D341Med (cell line): ENCODE results near the gene NWD2.

ENCODE experiments used
- DNase-seq: peaks from one replicate; pipeline ENCODE4 v3.0.0; 2012; ENCODE audit warnings: low spot score

The NWD2 gene

GRCh38 chr4:37279894-37280592, 35.5 kb downstream of the NWD2 start:
- no peak for DNase-seq

- DNase-seq, result no peak
These were observed 54.9 kb downstream of the NWD2 start for GRCh38 chr4:37299468-37299867.

GRCh38 chr4:37304612-37305011, 60.1 kb downstream of the NWD2 start:
- no peak for DNase-seq

- no peak for DNase-seq
These were observed 61.4 kb downstream of the NWD2 start for GRCh38 chr4:37305984-37306383.

GRCh38 chr4:37317104-37317643, 72.6 kb downstream of the NWD2 start:
- no peak for DNase-seq

GRCh38 chr4:37320513-37321235, 76.1 kb downstream of the NWD2 start:
- DNase-seq, result no peak

GRCh38 chr4:37322122-37322521, 77.6 kb downstream of the NWD2 start:
- DNase-seq, result no peak

- DNase-seq, result no peak
These were observed 80.0 kb downstream of the NWD2 start for GRCh38 chr4:37324546-37324945.

GRCh38 chr4:37326852-37327251, 82.3 kb downstream of the NWD2 start:
- DNase-seq, result no peak

GRCh38 chr4:37338972-37339371, 94.4 kb downstream of the NWD2 start:
- no peak for DNase-seq

GRCh38 chr4:37358748-37359147, 114.2 kb downstream of the NWD2 start:
- DNase-seq, result no peak

- no peak for DNase-seq
These were observed 114.7 kb downstream of the NWD2 start for GRCh38 chr4:37359261-37359660.

- DNase-seq, result no peak
These were observed 121.3 kb downstream of the NWD2 start for GRCh38 chr4:37365888-37366287.

GRCh38 chr4:37367901-37368300, 123.4 kb downstream of the NWD2 start:
- DNase-seq, result no peak

- no peak for DNase-seq
These were observed 125.5 kb downstream of the NWD2 start for GRCh38 chr4:37370052-37370451.

- peak; percentile 33 for DNase-seq
These were observed 136.6 kb downstream of the NWD2 start for GRCh38 chr4:37381040-37381668.

- DNase-seq, result peak; percentile 50
These were observed 139.2 kb downstream of the NWD2 start for GRCh38 chr4:37383579-37384229.

- DNase-seq, result no peak
These were observed 140.9 kb downstream of the NWD2 start for GRCh38 chr4:37385424-37385823.

- DNase-seq, result no peak
These were observed 144.3 kb downstream of the NWD2 start for GRCh38 chr4:37388681-37389365.

- no peak for DNase-seq
These were observed 144.8 kb downstream of the NWD2 start for GRCh38 chr4:37389366-37389765.

- no peak for DNase-seq
These were observed 145.5 kb downstream of the NWD2 start for GRCh38 chr4:37389967-37390580.
